BE2C (cell line): ENCODE data around the gene SSBP1. TPM values are rescaled to one million over a fixed set of nuclear protein-coding genes. Genes with fewer than 3 reads are reported as not detected.
"Not testable (repeated sequence)": the region's sequence is repeated elsewhere in the genome, so short reads cannot be mapped to it uniquely, and the experiment has no call there.

Experiments used
- DNase-seq: peaks from one replicate; pipeline ENCODE4 v3.0.0-alpha.2; 2020
- H3K27me3 ChIP-seq: fragments of 250-450 bp; sonication (Bioruptor Pico); 2 replicates; pipeline ENCODE4 v1.5.1; 2020; ENCODE audit warnings: mild to moderate bottlenecking
- H3K36me3 ChIP-seq: fragments of 250-450 bp; sonication (Bioruptor Pico); 2 replicates; pipeline ENCODE4 v1.5.1; 2020; ENCODE audit warnings: mild to moderate bottlenecking
- H3K4me1 ChIP-seq: fragments of 250-450 bp; sonication (Bioruptor Pico); 2 replicates; pipeline ENCODE4 v1.5.1; 2020
- H3K4me3 ChIP-seq: 2 replicates; pipeline ENCODE4 v1.5.1; 2011; ENCODE audit warnings: low read depth, low read length
- H3K9me3 ChIP-seq: fragments of 250-450 bp; sonication (Bioruptor Pico); 2 replicates; pipeline ENCODE4 v1.5.1; 2020
- CTCF ChIP-seq: IDR thresholded peaks from 2 replicates; pipeline ENCODE4 v1.5.1; 2012; ENCODE audit warnings: mild to moderate bottlenecking, low read depth, low read length
- polyA plus RNA-seq: library from polyadenylated mRNA; unstranded; fragments of >200 nt; gene quantifications from one replicate; pipeline ENCODE4 v1.2.1, GENCODE V29; 2012; ENCODE audit warnings: low read depth, missing spikeins; ENCODE audit not compliant: insufficient read length, insufficient read depth

SSBP1 gene
- 201 TPM for polyA plus RNA-seq

DNA sequence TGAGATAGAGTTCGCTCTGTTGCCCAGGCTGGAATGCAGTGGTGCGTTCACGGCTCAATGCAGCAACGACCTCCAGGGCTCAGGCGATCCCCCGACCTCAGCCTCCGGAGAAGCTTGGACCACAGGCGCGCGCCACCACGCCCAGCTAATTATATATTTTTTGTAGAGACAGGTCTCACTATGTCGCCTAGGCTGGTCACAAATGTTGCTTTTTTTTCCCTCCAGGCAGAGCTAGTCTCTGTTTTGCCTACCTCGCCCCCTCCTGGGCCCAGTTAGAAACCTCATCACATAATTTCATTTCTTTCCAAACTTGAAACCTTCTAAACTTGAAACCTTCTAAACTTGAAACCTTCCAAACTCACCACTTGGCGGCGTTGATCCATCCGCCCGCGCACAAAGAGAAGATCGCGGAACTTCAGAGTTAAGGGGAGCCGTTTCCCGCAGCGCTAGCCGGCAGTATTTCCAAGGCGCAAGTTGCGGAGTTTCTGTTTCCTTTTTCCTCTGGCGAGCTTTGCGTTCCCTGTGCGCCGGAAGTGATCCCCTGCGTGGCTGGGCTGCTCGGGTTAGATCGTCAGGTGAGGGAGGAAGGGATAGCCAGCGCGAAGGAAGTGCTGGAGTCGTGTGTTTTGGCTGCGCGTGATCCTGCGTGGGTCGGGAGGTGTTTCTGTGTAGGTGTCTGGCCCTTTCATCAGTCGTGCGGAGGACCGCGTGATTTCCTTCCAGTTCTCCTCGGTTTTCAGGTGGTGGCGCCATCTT lies at the start of gene SSBP1:
Gene SSBP1 (plus strand): TSS at position 523 of the 756 bp plus-strand sequence. CDS start 809 bp downstream, outside the sequence.
- Histone ChIP-seq H3K9me3 (no peaks in the 10 kb centered on the region), H3K4me3 (peak within 1 kb of the TSS; percentile 91), H3K27me3 (no peaks in the 10 kb centered on the region), H3K4me1 (no peaks in the 10 kb centered on the region; the same call in 1 of the 2 replicates), H3K36me3 (peaks cover 31% of the 10 kb centered on the region)
- peak; percentile 90 for TF ChIP-seq CTCF
- DNase-seq, result peak; percentile 91

DNA sequence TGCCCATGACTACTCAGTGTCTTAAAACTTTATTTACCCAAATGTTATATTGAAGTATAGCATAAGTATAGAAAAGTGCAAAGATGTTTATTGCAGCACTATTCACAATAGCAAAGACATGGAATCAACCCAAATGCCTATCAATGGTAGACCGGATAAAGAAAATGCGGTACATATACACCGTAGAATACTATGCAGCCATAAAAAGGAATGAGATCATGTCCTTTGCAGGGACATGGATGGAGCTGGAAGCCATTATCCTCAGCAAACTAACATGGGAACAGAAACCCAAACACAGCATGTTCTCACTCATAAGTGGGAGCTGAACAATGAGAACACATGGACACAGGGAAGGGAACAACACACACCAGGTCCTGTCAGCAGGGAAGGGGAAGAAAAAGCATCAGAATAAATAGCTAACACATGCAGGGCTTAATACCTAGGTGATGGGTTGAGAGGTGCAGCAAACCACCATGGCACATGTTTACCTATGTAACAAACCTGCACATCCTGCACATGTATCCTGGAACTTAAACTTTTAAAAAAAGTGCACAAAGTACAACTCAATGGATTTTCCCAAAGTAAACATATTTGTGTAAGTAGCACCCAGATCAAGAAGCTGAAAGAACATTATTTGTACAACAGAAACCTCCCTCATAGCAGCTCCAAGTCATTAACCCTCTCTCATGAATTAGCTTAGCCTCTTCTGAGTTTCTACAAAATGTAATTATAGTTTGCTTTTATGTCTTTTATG lies 48.9 kb upstream of the SSBP1 start:
- not testable (repeated sequence) for H3K27me3 ChIP-seq, H3K36me3 ChIP-seq, DNase-seq, H3K9me3 ChIP-seq, H3K4me1 ChIP-seq, H3K4me3 ChIP-seq

GRCh38 chr7:141691540-141691939 lies 46.6 kb upstream of the SSBP1 start:
- Histone ChIP-seq H3K4me3 (no peak overlapping the region), H3K4me1 (no peaks in the 10 kb centered on the region), H3K36me3 (no peaks in the 10 kb centered on the region), H3K27me3 (no peaks in the 10 kb centered on the region), H3K9me3 (no peaks in the 10 kb centered on the region)
- TF ChIP-seq CTCF, result no peak
- no peak for DNase-seq

DNA sequence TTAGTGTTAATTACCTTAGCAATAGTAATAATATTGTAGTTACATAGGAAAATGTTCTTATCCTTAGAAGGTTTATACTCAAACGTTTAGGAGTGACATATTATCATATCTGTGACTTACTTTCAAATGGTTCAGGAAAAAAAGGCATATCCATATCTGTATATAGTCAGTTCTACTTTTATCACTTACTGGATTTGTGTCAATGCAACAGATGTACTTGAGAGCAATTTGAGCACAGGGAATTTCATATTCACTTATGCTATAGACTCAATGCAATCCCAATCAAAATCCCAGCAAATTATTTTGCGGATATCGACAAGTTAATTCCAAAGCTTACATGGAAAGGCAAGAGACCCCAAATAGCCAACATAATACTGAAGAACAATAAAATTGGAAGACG lies 46.2 kb upstream of the SSBP1 start:
- DNase-seq, result no peak
- no peaks in the 10 kb centered on the region for H3K9me3 ChIP-seq
- no peaks in the 10 kb centered on the region for H3K36me3 ChIP-seq
- TF ChIP-seq CTCF, result no peak
- no peaks in the 10 kb centered on the region for H3K4me1 ChIP-seq
- H3K4me3 ChIP-seq, result no peak overlapping the region
- no peaks in the 10 kb centered on the region for H3K27me3 ChIP-seq

- TF ChIP-seq CTCF, result no peak
- Histone ChIP-seq H3K27me3 (no peaks in the 10 kb centered on the region), H3K36me3 (no peaks in the 10 kb centered on the region), H3K4me1 (no peaks in the 10 kb centered on the region), H3K4me3 (no peak overlapping the region), H3K9me3 (no peaks in the 10 kb centered on the region)
- no peak for DNase-seq
Measured at GRCh38 chr7:141693082-141693481, 45.1 kb upstream of the SSBP1 start.

DNA sequence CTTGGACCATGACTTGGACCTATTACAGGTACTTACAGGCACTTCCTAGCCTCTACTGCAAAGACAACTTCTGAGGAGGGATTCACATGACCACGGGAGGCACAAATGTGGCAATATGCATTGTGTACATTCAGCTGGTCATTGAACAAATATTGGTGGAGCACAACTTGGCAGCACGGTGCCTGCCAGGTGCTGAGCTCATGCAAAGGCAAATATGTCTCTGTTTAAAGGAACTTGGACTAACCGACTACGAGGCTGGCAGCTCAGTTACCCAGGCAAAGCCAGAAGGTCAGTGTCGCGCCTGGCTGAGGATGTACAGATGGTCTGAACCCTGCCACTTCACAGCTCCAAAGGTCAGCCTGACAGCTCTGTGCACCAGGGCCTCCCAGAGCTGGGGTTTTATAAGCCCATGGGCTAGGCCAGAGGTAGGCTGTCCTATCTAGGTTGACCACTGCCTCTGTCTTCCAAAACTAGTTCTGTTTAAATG lies 42.3 kb upstream of the SSBP1 start:
- H3K27me3 ChIP-seq, result no peaks in the 10 kb centered on the region
- no peak for DNase-seq
- TF ChIP-seq CTCF, result no peak
- H3K4me3 ChIP-seq, result no peak overlapping the region
- H3K4me1 ChIP-seq, result no peaks in the 10 kb centered on the region; the same call in 1 of the 2 replicates
- H3K9me3 ChIP-seq, result no peaks in the 10 kb centered on the region
- no peaks in the 10 kb centered on the region for H3K36me3 ChIP-seq
